Vagina (tissue), 2 donors: Measurements from ENCODE around the gene CDC73. TPM values are rescaled to one million over a fixed set of nuclear protein-coding genes. Genes with fewer than 3 reads are reported as not detected.

ENCODE experiments used
- DNase-seq, 2 donors: peaks; one replicate each; pipeline ENCODE4 v3.0.0-alpha.2; 2017; ENCODE audit errors: extremely low spot score in 2 of 2
- H3K27ac ChIP-seq: fragments of 200-600 bp; sonication (generic); one replicate; pipeline ENCODE4 v1.5.1; 2019
- H3K27me3 ChIP-seq: fragments of 200-600 bp; sonication (generic); one replicate; pipeline ENCODE4 v1.5.1; 2019
- H3K36me3 ChIP-seq, 2 donors: fragments of 200-600 bp; sonication (generic); one replicate each; pipeline ENCODE4 v1.5.1; 2017 to 2019
- H3K4me1 ChIP-seq: fragments of 200-600 bp; sonication (generic); one replicate; pipeline ENCODE4 v1.5.1; 2019
- H3K4me3 ChIP-seq, 2 donors: fragments of 200-600 bp; sonication (generic); 1 replicate in 1 of 2; 2 replicates in 1 of 2; pipeline ENCODE4 v1.5.1; 2016 to 2019
- H3K9me3 ChIP-seq: fragments of 200-600 bp; sonication (generic); one replicate; pipeline ENCODE4 v1.5.1; 2019
- CTCF ChIP-seq, 3 experiments: fragments of 450-650 bp in 2 of 3; fragments of 200-600 bp in 1 of 3; sonication (generic) in 1 of 3; IDR thresholded peaks; one replicate each; pipeline ENCODE4 v1.5.1; 2017 to 2019; ENCODE audit warnings: antibody characterized with exemption in 3 of 3, mild to moderate bottlenecking in 2 of 3, moderate library complexity in 2 of 3
- POLR2A ChIP-seq, 2 donors: fragments of 450-650 bp; IDR thresholded peaks; one replicate each; pipeline ENCODE4 v1.6.1; 2017; ENCODE audit warnings: antibody characterized with exemption in 2 of 2, mild to moderate bottlenecking in 2 of 2, moderate library complexity in 2 of 2
- POLR2AphosphoS5 ChIP-seq, 2 donors: sonication (generic); formaldehyde crosslinking; IDR thresholded peaks; one replicate each; pipeline ENCODE4 v1.9.0; 2017; ENCODE audit warnings: antibody characterized with exemption in 2 of 2, mild to moderate bottlenecking in 2 of 2, low read depth in 1 of 2; ENCODE audit not compliant: insufficient read depth in 1 of 2
- intact Hi-C: fragments of 100-400 bp; cut with DNase I; formaldehyde crosslinking; loops from one replicate; pipeline ENCODE4 v1.15.1; 2023
- microRNA counts, 2 donors: library from miRNA; unstranded; fragments of <30 nt; microRNA quantifications; one replicate each; lab custom pipeline; 2016 to 2017
- microRNA-seq: library from miRNA; unstranded; fragments of <30 nt; microRNA quantifications from one replicate; pipeline ENCODE4, GENCODE V29; 2017; ENCODE audit warnings: borderline number of aligned reads, borderline replicate concordance
- small RNA-seq: library from RNA; depleted of rRNA; stranded (forward); fragments of <200 nt; gene quantifications from one replicate; pipeline ENCODE3, GENCODE V24; 2016
- total RNA-seq: library from RNA; depleted of rRNA; stranded (reverse); fragments of >200 nt; gene quantifications from one replicate; pipeline ENCODE4 v1.2.3, GENCODE V29; 2016

CDC73 gene
- total RNA-seq, 1 donor from 2014 or later: 28.5 TPM

- H3K27ac ChIP-seq: no peak overlapping the region
- no peaks in the 10 kb centered on the region for H3K27me3 ChIP-seq
- TF ChIP-seq CTCF (IDR thresholded peaks at IDR 0.05) (no peak), POLR2A (IDR thresholded peaks at IDR 0.05) (no peak), POLR2AphosphoS5 (IDR thresholded peaks at IDR 0.05; ENCODE audit: insufficient read depth in 1 of 2, low read depth in 1 of 2) (no peak)
- no peaks in the 10 kb centered on the region for H3K4me1 ChIP-seq
- no peak for DNase-seq
- no peaks in the 10 kb centered on the region for H3K36me3 ChIP-seq
- no peak overlapping the region for H3K4me3 ChIP-seq
- intact Hi-C loops: no loop called here
- no peaks in the 10 kb centered on the region for H3K9me3 ChIP-seq
Observed at GRCh38 chr1:193303849-193304248, 182.0 kb downstream of the CDC73 start.

MicroRNA genes within 50 kb of the gene (microRNA counts, 767-probe panel; counts per million panel counts)
- microRNA hsa-miR-1278 (lab: Ali Mortazavi, UCI): 238 to 261 counts per million in 2 donors

Small RNA genes within 50 kb of the gene (microRNA-seq; reads per million reads assigned to microRNA genes)
- not detected for gene MIR1278

Small RNA genes within 50 kb of the gene (small RNA-seq; reads per million reads assigned to genes)
- gene MIR1278: not detected

Other genes starting within 250 kb of the CDC73 start
- gene UCHL5, start 62.7 kb upstream of the CDC73 start, total RNA-seq: 17.4 TPM
- gene RO60, start 62.4 kb upstream of the CDC73 start, total RNA-seq: 79.8 TPM
- gene GLRX2, start 16.6 kb upstream of the CDC73 start, total RNA-seq: 2.7 TPM
- 0.49 TPM for gene B3GALT2, start 64.6 kb downstream of the CDC73 start, total RNA-seq